ENCODE results near the gene PAXIP1.
"Not testable (repeated sequence)": the region's sequence is repeated elsewhere in the genome, so short reads cannot be mapped to it uniquely, and the experiment has no call there.

The PAXIP1 gene

GRCh38 chr7:155003092-155003375 lies at the start of gene PAXIP1:
PAXIP1 (minus strand) TSS chr7:155003124; CDS start chr7:155002929, 195 bp downstream.
- DNase-seq (ENCODE audit: low spot score) = peak; percentile 70

GRCh38 chr7:155051355-155051754 lies 48.4 kb upstream of the PAXIP1 start:
- no peak for DNase-seq (ENCODE audit: low spot score)

GRCh38 chr7:155048006-155048405 lies 45.1 kb upstream of the PAXIP1 start:
- no peak for DNase-seq (ENCODE audit: low spot score)

GRCh38 chr7:155043756-155044155 lies 40.8 kb upstream of the PAXIP1 start:
- DNase-seq (ENCODE audit: low spot score) = no peak

- no peak for DNase-seq (ENCODE audit: low spot score)
Observed at GRCh38 chr7:155038335-155038734, 35.4 kb upstream of the PAXIP1 start.

DNA sequence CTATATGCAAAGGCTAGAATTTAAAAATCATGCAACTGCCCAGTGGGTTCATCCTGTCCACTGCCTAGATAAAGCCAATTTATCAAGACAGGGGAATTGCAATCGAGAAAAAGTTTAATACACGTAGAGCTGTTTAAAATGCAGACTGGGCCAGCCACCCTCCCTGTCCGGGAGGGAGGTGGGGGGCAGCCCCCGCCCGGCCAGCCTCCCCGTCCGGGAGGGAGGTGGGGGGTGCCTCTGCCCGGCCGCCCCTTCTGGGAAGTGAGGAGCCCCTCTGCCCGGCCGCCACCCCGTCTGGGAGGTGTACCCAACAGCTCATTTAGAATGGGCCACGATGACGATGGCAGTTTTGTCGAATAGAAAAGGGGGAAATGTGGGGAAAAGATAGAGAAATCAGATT lies 31.6 kb upstream of the PAXIP1 start:
- not testable (repeated sequence) for DNase-seq (ENCODE audit: low spot score)

DNA sequence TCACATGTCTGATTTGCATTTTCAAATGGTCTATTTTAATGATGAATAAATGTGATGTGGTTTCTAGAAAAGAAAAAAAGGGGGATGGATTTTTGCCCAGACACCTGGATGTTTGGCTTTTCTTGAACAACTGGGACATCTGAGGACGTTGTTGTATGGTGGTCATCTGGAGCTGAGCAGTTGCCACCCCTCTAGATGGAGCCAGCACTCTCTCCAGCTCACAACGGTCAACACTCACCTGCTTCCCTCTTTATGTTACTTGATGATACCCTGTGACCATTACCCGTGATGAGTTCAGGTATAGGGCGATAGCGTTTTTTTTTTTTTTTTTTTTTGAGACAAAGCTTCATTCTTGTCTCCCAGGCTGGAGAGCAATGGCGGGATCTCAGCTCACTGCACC lies 30.1 kb upstream of the PAXIP1 start:
- DNase-seq (ENCODE audit: low spot score) = no peak

- no peak for DNase-seq (ENCODE audit: low spot score)
Observed at GRCh38 chr7:155027879-155028278, 25.0 kb upstream of the PAXIP1 start.

GRCh38 chr7:155021699-155022145 lies 18.8 kb upstream of the PAXIP1 start:
- DNase-seq (ENCODE audit: low spot score) = no peak

DNA sequence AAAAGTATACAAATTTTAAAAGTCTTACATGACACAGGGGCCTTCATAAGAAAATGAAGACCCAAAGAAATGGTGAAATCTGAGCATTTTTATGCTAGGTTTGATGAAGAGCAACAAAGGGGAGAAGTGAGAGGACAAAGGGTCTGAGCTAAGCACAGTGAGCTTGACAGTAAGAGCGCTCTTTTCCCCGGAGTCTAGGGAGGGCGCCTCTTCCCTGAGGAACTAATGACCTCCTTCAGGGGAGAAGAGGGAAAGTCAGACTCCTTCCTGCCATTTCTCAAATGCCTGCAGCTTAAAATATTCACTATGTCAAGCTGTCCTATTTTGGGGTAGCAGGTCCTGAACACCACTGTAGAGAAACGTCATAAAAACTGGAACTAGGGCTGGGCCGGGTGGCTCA lies 18.1 kb upstream of the PAXIP1 start:
- no peak for DNase-seq (ENCODE audit: low spot score)

- DNase-seq (ENCODE audit: low spot score) = no peak
Observed at GRCh38 chr7:155017834-155018233, 14.9 kb upstream of the PAXIP1 start.

- peak; percentile 80 for DNase-seq (ENCODE audit: low spot score)
Observed at GRCh38 chr7:155011086-155011485, 8.2 kb upstream of the PAXIP1 start.

- DNase-seq (ENCODE audit: low spot score) = peak; percentile 25
Observed at GRCh38 chr7:155009570-155010157, 6.7 kb upstream of the PAXIP1 start.

DNA sequence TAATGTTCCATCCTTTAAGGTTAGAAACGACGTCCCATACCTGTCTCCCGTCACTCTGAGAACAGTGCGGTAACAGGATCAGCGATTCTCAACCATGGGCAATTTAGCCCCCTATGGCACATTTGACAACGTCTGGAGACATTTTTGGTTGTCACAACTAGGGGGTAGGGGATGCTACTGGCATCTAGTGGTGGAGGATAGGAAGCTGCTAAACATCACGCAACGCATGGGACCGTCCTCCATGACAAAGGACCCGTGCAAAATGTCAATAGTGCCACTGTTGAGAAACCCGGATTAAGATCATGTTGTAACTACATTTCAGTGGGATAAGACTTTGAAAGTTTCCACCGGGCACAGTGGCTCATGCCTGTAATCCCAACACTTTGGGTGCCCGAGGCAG lies 5.0 kb upstream of the PAXIP1 start:
- DNase-seq (ENCODE audit: low spot score) = no peak

- DNase-seq (ENCODE audit: low spot score) = peak; percentile 84
Observed at GRCh38 chr7:155003376-155004214, 671 bp upstream of the PAXIP1 start.

- DNase-seq (ENCODE audit: low spot score) = peak; percentile 46
Observed at GRCh38 chr7:155002411-155003091, 373 bp downstream of the PAXIP1 start.

DNA sequence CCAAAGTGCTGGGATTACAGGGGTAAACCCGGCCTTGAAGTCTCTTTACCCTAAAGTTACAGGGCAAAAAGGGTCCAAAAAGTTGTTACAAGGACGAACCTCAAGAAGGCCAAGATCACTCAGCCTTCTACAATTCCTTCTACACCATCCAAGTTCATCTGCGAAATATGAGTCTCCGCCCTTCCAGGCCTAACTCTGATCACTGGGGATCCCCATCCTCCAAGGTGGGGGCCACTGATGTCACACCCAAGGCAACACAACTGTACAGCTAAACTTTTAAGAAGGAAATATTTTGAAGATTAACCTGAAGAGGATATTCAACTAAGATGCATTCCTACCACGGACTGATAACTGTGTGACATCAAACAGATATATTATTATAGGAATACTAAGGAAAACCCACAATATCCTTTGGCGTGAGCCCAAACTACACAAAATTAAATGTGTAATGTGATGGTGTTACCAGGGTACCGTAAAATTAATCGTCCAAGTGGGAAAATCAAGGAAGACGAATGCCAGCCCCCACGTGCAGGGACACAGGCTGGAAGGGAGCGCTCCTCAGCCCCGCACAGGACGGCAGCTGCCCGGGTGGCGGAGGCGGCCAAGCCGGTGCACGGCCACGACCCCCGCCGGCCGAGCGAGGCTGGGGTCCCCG lies 1.0 kb downstream of the PAXIP1 start:
- peak; percentile 22 for DNase-seq (ENCODE audit: low spot score)

- DNase-seq (ENCODE audit: low spot score) = peak; percentile 27
Observed at GRCh38 chr7:155000795-155001194, 2.1 kb downstream of the PAXIP1 start.

- DNase-seq (ENCODE audit: low spot score) = no peak
Observed at GRCh38 chr7:154998481-154998880, 4.4 kb downstream of the PAXIP1 start.

DNA sequence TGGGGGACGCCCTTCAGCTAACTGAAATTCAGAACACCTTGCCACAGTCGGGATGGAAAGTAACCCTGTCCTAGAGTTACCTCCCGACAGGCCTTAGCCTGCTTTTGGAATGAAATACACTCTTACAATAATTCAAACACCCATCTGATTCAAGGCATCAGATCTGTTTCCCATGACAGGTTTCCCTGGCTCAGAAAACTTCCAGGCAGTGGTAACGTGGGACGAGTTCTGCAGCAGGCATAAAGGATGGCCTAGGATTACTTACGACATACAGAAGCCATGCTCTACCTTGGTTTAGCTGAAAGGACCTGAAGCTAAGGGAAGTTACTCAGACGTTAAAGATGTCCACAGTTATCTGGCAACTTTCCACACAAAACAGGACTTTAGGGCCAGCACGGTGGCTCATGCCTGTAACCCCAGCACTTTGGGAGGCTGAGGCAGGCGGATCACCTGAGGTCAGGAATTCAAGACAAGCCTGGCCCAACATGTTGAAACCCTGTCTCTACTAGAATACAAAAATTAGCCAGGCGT lies 5.0 kb downstream of the PAXIP1 start:
- no peak for DNase-seq (ENCODE audit: low spot score)

DNA sequence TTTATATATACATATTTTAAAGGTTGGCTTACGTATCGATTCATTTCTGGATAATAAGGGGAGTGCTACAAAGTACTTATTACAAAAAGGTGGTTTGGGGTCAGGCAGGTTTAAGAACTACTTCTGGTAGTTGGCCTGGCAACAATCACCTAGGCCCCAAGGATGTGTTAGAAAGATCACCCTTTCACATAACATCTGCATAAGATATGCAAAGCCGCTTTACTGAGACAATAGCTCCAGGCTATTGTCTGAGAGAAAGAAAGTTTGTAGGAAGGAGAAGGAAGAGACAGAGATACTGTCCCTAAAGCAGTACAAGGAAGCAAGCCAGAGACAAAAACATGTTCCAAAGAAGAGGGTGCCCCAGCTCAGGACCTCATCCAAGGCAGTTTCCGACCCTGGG lies 6.2 kb downstream of the PAXIP1 start:
- no peak for DNase-seq (ENCODE audit: low spot score)

DNA sequence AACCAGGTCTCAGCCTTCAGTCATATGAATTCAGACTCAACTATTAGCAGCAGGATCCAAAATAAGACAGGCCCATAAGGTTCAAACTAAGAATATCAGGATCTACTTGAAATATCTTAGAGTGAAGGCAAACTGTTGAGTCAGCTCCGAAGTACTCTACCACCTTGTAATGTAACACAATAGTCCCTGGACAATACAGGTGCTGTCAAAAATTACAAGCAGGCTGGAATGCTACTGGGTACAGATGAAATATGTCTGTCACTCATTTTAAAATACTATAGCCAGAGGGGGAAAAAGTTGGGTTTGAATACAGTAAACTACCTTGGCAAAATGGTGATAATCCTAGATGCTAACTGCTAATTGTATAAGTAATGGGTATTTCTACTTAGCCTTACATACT lies 6.8 kb downstream of the PAXIP1 start:
- no peak for DNase-seq (ENCODE audit: low spot score)
